Measurements from ENCODE around the gene INHBB. TPM values are rescaled to one million over a fixed set of nuclear protein-coding genes. Genes with fewer than 3 reads are reported as not detected.

Gene INHBB
- total and polyA plus RNA-seq, 2 of the 4 experiments (the other 2 are of a cell fraction) = 0.18 to 0.92 TPM

DNA sequence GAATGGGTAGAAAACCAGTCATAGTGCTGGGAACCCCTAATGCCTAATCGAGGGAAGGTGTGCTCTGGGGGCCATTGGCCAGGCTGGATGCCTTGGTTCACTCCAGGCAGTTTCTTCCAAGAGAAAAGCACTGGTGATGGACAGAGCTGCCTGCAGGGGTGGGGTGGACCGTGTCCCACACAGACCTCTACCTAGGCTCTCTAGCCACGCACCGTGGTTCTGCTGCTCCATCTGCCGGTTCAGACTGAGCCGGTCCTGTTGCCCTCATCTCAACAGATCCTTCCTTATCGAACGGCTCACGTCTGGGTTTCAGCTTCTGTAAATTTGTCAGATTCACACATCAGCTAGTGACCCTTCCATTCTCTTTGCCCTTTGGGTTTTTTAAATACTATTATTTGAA, 46.9 kb upstream of the INHBB start:
- no peak overlapping the region for H2AK9ac ChIP-seq (replicated peaks; ENCODE audit: low read depth, low read length, poor library complexity)
- dilution Hi-C loops (cut with HindIII; ENCODE audit: low sequenced_read_pairs, unreplicated experiment) = no loop called here
- H4K91ac ChIP-seq (ENCODE audit: insufficient read depth, low read depth, low read length) = no peak overlapping the region
- no peak overlapping the region for H3K4me2 ChIP-seq (ENCODE audit: low read depth, low read length)
- BruUV-seq (replicated peaks) = no TSS peak
- TF ChIP-seq, protein P1, sequence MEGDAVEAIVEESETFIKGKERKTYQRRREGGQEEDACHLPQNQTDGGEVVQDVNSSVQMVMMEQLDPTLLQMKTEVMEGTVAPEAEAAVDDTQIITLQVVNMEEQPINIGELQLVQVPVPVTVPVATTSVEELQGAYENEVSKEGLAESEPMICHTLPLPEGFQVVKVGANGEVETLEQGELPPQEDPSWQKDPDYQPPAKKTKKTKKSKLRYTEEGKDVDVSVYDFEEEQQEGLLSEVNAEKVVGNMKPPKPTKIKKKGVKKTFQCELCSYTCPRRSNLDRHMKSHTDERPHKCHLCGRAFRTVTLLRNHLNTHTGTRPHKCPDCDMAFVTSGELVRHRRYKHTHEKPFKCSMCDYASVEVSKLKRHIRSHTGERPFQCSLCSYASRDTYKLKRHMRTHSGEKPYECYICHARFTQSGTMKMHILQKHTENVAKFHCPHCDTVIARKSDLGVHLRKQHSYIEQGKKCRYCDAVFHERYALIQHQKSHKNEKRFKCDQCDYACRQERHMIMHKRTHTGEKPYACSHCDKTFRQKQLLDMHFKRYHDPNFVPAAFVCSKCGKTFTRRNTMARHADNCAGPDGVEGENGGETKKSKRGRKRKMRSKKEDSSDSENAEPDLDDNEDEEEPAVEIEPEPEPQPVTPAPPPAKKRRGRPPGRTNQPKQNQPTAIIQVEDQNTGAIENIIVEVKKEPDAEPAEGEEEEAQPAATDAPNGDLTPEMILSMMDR (conservative IDR thresholded peaks at IDR 0.05; ENCODE audit: low read depth, low read length) = no peak
- TF ChIP-seq, protein P2, sequence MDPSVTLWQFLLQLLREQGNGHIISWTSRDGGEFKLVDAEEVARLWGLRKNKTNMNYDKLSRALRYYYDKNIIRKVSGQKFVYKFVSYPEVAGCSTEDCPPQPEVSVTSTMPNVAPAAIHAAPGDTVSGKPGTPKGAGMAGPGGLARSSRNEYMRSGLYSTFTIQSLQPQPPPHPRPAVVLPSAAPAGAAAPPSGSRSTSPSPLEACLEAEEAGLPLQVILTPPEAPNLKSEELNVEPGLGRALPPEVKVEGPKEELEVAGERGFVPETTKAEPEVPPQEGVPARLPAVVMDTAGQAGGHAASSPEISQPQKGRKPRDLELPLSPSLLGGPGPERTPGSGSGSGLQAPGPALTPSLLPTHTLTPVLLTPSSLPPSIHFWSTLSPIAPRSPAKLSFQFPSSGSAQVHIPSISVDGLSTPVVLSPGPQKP (IDR thresholded peaks at IDR 0.05; ENCODE audit: borderline replicate concordance, low read depth, low read length) = no peak
- no peak for TF ChIP-seq FOS (IDR thresholded peaks at IDR 0.05; ENCODE audit: low read depth, low read length)
- H4K8ac ChIP-seq (ENCODE audit: low read depth in 2 of 2, low read length in 2 of 2) = no peak overlapping the region
- no peak for DNase-seq
- H3K9me3 ChIP-seq (ENCODE audit: control insufficient read depth, insufficient read depth, low read length) = no peaks in the 10 kb centered on the region
- H3K4me3 ChIP-seq (ENCODE audit: insufficient read depth, low read depth, low read length) = no peak overlapping the region
- H4K20me1 ChIP-seq (ENCODE audit: insufficient read depth, low read length) = peaks cover 3% of the 10 kb centered on the region; the same call in 1 of the 2 replicates
- H2BK20ac ChIP-seq (ENCODE audit: low read depth, low read length) = no peak overlapping the region
- no peak overlapping the region for H3K14ac ChIP-seq (replicated peaks; ENCODE audit: low read depth, low read length)
- peaks cover 14% of the 10 kb centered on the region for H3K9me1 ChIP-seq (ENCODE audit: insufficient read depth, low read length)
- 83% methylated on average over 1 of the region's 9 CpGs; no CpG with 5 or more reads in 1 of the 2 experiments for WGBS, 2 experiments (ENCODE audit: extremely low coverage in 2 of 2, insufficient read length in 1 of 2)
- H3K9ac ChIP-seq (ENCODE audit: low read depth, low read length) = no peak overlapping the region
- peaks cover 0 to 5% of the 10 kb centered on the region in 2 experiments; a peak in 1 of 4 replicates for H3K79me1 ChIP-seq (ENCODE audit: low read depth in 1 of 2, low read length in 2 of 2)
- in situ Hi-C loops (cut with MboI; ENCODE audit: low sequenced_read_pairs) = no loop called here
- no peak overlapping the region for H2AK5ac ChIP-seq (ENCODE audit: low read depth, low read length)
- peaks cover 7% of the 10 kb centered on the region for H3K36me3 ChIP-seq (ENCODE audit: control insufficient read depth, insufficient read depth, low read length)
- ChIA-PET POLR2A (ENCODE audit: unreplicated experiment) (no interaction called here), CTCF (interaction anchor here (0.8 to 1.8 kb wide), 3 partner anchors 14 to 124 kb away, joined by 3 to 10 read pairs (median 4); no protein-coding TSS in a partner anchor)
- no peak overlapping the region for H4K5ac ChIP-seq (ENCODE audit: low read depth, low read length)
- no peak overlapping the region for H3K18ac ChIP-seq (ENCODE audit: low read depth, low read length)
- H2BK15ac ChIP-seq (ENCODE audit: low read depth, low read length) = no peak overlapping the region
- H3K27me3 ChIP-seq (ENCODE audit: control insufficient read depth, insufficient read depth, low read length) = no peaks in the 10 kb centered on the region
- H3K27ac ChIP-seq (ENCODE audit: insufficient read depth, low read length) = no peak overlapping the region
- no peak overlapping the region for H2BK120ac ChIP-seq (ENCODE audit: low read depth, low read length)
- no peak overlapping the region for H3K4ac ChIP-seq (ENCODE audit: low read depth, low read length)
- H3K23ac ChIP-seq (ENCODE audit: low read depth, low read length) = no peak overlapping the region
- no peak for ATAC-seq (ENCODE audit: low read depth)
- intact Hi-C loops (cut with micrococcal nuclease) = no loop called here
- H2BK5ac ChIP-seq (ENCODE audit: low read depth, low read length, poor library complexity, severe bottlenecking) = no peak overlapping the region
- H3K4me1 ChIP-seq (ENCODE audit: control insufficient read depth, insufficient read depth, low read length) = peaks cover 16% of the 10 kb centered on the region
- H2AFZ ChIP-seq (replicated peaks; ENCODE audit: low read length, poor library complexity) = no peak overlapping the region
- no peak overlapping the region for H3K56ac ChIP-seq (ENCODE audit: extremely low read depth, insufficient read depth, low read length)

Measured in IMR-90 (cell line).